Retinal pigment epithelial cell (primary cell): Measurements from ENCODE around the gene TTI1.

Experiments used
- DNase-seq: peaks from one replicate; pipeline ENCODE4 v3.0.0-alpha.2; 2010; ENCODE audit warnings: low read depth
- H3K4me3 ChIP-seq: 2 replicates; pipeline ENCODE4 v1.5.1; 2011; ENCODE audit warnings: mild to moderate bottlenecking, low read length, control low read depth, moderate library complexity
- TF ChIP-seq, protein P1 (sequence below): conservative IDR thresholded peaks from 2 replicates; pipeline ENCODE4 v1.5.1; 2011; ENCODE audit warnings: low read depth, low read length, control low read depth, inconsistent platforms

The TTI1 gene

GRCh38 chr20:38054647-38055046 lies 21.4 kb upstream of the TTI1 start:
- TF ChIP-seq, protein P1, sequence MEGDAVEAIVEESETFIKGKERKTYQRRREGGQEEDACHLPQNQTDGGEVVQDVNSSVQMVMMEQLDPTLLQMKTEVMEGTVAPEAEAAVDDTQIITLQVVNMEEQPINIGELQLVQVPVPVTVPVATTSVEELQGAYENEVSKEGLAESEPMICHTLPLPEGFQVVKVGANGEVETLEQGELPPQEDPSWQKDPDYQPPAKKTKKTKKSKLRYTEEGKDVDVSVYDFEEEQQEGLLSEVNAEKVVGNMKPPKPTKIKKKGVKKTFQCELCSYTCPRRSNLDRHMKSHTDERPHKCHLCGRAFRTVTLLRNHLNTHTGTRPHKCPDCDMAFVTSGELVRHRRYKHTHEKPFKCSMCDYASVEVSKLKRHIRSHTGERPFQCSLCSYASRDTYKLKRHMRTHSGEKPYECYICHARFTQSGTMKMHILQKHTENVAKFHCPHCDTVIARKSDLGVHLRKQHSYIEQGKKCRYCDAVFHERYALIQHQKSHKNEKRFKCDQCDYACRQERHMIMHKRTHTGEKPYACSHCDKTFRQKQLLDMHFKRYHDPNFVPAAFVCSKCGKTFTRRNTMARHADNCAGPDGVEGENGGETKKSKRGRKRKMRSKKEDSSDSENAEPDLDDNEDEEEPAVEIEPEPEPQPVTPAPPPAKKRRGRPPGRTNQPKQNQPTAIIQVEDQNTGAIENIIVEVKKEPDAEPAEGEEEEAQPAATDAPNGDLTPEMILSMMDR, result no peak
- no peak for DNase-seq
- no peak overlapping the region for H3K4me3 ChIP-seq

DNA sequence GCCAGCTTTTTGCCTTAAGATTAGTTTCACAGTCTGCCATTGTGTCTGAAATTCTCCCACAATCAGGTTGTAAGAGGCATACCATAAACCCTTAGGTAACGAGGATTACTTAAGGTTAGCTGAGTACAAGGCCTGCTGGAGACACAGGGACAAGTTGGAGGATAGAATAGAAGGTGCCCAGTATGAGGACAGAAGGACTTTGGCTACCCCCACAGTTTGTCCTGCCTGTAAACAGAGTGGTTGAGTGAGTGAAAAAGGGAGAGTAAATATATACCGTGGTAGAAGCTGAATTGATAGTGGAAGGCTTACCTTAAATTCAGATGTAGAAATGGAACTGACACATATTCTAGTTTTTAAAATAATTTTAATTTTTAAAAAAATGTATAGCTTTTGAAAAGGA lies 19.6 kb upstream of the TTI1 start:
- TF ChIP-seq, protein P1, result no peak
- no peak for DNase-seq
- no peak overlapping the region for H3K4me3 ChIP-seq

- H3K4me3 ChIP-seq, result no peak overlapping the region
- TF ChIP-seq, protein P1, result no peak
- no peak for DNase-seq
These were observed 17.4 kb upstream of the TTI1 start for GRCh38 chr20:38050686-38051085.

DNA sequence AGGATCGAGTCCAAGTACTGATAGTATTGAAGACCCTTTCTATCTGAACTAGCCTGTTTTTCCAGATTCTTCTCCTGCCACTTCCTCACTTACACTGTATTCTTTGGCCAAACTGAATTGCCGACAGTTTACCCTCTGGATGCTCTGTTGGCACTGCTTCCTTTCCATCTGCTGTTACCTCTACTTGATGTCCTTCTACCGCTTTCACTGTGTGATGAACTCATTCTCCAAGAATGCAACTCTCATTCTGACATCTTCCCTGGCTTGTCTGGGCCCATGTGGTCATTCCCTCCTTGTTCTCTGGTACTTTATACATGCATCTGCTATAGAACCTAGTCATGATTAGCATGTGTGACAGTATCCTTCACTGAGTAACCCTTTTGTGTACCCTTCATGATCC lies 16.5 kb upstream of the TTI1 start:
- no peak for DNase-seq
- no peak overlapping the region for H3K4me3 ChIP-seq
- TF ChIP-seq, protein P1, result no peak

GRCh38 chr20:38046572-38046971 lies 13.3 kb upstream of the TTI1 start:
- TF ChIP-seq, protein P1, result no peak
- no peak for DNase-seq
- H3K4me3 ChIP-seq, result no peak overlapping the region

- no peak overlapping the region for H3K4me3 ChIP-seq
- no peak for DNase-seq
- TF ChIP-seq, protein P1, result no peak
These were observed 11.4 kb upstream of the TTI1 start for GRCh38 chr20:38044685-38045084.

DNA sequence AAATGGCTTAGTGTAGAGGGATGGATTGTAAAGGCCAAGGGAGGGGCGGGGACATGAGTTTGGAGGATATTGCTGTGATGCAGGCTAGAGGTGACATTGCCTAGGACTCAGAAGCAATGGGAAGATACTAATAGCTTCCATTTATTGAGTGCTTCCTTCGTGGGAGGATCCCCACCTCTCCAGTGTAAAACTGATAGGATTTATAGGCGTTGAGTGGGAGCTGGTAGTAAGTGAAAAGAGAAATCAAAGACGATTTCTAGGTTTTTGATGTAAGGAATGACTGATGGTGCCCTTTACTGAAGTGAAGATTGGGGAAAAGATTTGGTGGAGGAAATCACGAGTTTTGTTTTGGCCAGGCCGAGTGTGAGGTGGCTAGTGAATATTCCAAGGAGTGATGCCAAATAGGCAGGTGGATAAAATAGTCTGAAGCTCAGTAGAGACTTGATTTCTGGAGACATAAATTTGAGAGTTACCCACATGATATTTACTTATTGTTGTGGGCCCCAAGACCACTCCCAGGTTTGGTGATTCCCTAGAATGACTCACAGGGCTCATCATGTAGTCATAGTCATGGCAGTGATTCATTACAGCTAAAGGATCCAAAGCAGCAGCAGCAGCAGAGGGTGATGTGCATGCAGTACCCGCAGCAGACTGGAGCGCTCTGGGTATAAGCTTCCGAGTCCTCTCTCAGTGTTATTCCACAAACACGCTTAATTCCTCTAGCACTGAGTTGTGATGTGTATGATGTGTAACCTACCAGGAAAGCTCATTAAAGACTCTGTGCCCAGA lies 10.4 kb upstream of the TTI1 start:
- no peak overlapping the region for H3K4me3 ChIP-seq
- TF ChIP-seq, protein P1, result no peak
- DNase-seq, result no peak
